Stimulated activated naive CD4-positive, alpha-beta T cell (primary cell): Measurements from ENCODE around the gene CLEC16A.
A peak's percentile ranks its signal among the peaks of the same experiment; 100 is the strongest.
"Not testable (repeated sequence)": the region's sequence is repeated elsewhere in the genome, so short reads cannot be mapped to it uniquely, and the experiment has no call there.

Experiments
- DNase-seq, 6 experiments: peaks; one replicate each; lab custom pipeline; 2025; lab: John Stamatoyannopoulos, UW

CLEC16A gene

DNA sequence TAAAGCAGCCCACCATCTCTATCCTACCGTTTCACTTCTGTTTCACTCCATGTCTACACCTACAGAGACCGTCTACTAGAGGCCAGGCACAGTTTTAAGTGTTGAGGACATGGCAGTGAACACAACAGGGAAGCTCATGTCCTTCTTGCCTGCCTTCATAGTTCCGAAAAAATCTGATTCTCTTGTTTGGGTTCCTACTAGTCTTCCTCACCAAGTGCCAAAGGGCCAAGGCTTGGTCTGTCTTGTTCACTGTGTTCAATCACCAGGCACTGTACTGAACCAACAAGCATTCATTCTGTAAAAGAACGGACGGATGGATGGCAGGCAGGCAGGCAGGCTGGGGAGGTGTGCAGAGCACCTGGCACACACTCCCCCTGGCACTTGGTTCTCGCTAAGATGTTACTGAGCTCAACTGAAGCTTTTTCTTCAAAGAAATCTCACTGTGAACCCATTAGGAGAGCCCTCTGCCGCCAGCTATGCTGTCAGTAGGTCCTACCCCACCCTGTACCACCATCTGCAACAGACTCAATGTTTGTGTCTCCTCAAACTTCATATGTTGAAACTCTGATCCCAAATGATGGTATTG is 4.6 kb upstream of the CLEC16A start:
- DNase-seq = no peak

- peak in 1 of 6 experiments; percentile 8 for DNase-seq
Observed at GRCh38 chr16:10940501-10941079, 3.8 kb upstream of the CLEC16A start.

- peak in 2 of 6 experiments; percentile 8 to 13 for DNase-seq
Observed at GRCh38 chr16:10941127-10941933, 3.0 kb upstream of the CLEC16A start.

DNA sequence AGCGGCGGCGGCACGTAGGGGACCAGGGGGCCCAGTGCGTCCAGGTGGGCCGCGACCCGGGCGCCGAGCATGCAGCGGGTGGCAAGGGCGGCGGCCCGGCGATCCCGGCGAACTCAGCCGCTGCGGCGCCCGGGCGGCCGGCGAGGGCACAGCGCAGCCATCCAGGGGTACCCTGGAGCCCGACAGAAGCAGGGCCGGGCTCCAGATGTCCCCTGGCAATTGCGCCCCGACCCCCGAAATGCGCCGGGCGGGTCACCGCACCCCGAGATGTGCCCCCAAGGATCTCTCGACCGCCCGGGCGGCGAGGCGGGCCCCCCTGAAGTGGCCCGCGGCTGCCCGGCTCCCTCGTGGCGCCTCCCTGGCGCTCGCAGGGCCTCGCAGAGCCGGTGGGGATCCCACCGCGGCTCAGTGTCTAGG is 2.4 kb upstream of the CLEC16A start:
- DNase-seq = not testable (repeated sequence)

- peak; percentile 86 to 94 (median 92) for DNase-seq
Observed at GRCh38 chr16:10942352-10943063, 1.9 kb upstream of the CLEC16A start, which contains the start of gene DEXI. Gene DEXI (minus strand): TSS chr16:10942468. CDS start chr16:10942005, 463 bp downstream.

DNA sequence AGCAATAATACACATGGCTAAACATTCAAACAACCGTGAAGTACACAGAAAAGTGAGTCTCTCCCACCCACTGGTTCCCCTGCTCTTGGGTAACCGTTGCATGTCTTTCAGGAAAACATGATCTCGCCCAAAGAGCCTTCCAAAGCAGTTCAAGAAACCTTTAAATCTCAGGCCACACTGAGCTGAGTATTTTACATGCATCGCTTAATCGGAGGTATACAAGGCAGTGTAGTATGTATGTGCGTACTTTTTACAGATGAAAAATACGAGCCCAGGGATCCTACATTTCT is 1.4 kb upstream of the CLEC16A start:
- no peak for DNase-seq

DNA sequence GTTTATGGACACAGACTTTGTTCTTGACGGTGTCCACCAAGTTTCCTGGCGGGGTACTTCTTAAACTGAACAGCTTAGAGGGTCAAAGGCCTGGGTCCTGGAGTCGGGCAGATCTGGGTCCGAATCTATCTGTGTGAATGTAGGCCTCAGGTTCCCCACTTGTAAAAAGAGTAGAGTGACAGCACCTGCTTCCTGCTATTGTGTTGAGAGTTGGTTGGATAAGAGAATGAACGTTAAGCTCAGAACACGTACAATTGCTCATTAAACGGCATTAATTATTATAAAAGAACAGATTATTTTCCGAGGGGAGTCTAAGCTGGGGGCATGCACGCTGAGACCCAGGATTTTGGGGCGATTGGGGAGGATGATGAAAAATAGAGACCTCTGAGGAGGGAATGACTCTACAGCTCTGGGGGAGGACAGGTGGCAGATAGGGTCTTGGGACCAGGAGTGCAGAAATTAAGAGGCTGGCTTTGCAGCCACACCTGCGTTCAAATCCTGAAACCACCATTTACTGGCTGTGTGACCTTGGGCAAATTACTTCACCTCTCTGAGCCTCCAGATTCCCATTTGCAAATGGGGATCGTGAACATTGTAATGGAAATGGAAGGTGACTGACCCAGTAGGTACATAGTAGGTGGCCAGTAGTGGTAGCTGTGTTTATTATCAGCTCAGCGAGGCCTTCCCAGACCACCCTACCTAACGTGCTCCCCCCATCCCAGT is 862 bp downstream of the CLEC16A start:
- peak in 2 of 6 experiments; percentile 10 to 30 for DNase-seq

DNA sequence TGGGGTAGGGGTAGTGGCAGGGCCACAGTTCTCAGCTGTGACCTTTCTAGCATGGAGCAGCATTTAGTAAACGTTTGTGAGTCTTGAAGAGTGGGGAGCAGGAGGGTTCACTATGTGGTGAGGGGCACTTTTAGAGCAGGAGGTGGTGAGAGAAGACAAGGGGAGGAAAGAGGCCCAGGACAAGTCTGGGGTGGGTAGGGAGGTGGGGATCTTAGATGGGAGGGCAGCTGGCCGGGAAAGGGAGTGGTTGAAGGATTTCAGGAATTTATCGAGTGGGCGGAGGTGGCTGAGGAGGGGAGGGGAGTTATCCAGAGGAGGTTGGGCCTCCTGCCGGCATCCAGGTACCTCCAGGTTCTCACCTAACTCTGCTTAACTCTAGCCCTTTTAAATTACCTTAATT is 1.9 kb downstream of the CLEC16A start:
- no peak for DNase-seq

GRCh38 chr16:10947211-10947787 is 2.9 kb downstream of the CLEC16A start:
- no peak for DNase-seq

DNA sequence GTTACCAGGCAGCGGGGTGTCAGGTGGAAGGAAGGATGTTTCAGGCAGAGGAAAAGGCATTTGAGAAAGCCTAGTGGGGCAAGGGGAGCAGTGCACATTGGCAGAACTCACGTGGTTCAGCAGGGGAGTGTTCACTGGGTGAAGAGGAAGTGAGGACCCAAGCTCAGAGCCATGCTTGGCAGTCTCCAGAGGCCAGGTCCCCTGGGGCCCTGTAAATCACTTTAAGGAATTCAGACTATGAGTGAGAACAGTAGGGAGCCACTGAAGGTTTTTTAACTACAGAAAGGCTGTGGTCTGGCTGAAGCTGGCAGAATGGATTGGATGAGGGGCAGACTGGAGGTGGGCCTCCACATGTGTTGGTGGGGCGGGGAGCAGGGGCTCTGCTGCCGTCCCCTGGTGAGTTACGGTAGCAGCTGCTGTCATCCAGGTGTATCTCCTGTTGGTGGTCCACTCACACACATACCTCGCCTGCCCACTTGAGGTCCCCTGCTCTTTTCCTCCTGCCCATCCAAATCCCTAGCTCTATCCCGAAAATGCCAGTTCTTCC is 5.1 kb downstream of the CLEC16A start:
- peak in 5 of 6 experiments; percentile 26 to 63 (median 57) for DNase-seq

- DNase-seq = no peak
Observed at GRCh38 chr16:10950393-10950792, 6.0 kb downstream of the CLEC16A start.

- no peak for DNase-seq
Observed at GRCh38 chr16:10951026-10951425, 6.7 kb downstream of the CLEC16A start.

GRCh38 chr16:10954903-10955302 is 10.5 kb downstream of the CLEC16A start:
- no peak for DNase-seq

- no peak for DNase-seq
Observed at GRCh38 chr16:10957771-10958482, 13.6 kb downstream of the CLEC16A start.

DNA sequence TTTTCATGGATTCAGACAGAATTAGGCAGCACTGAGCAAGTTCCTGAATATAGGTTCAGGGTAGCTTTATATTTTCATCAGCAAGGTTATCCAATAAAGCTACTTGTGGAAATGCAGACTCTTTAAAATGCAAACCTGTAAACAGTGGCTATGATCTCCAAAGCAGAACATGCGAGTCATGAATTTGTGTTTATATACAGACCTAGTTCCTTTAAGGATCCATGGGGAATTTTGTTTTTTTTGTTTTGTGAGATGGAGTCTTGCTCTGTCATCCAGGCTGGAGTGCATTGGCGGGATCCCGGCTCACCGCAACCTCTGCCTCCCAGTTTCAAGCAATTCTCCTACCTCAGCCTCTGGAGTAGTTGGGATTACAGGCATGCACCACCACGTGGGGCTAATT is 14.8 kb downstream of the CLEC16A start:
- DNase-seq = no peak

- DNase-seq = no peak
Observed at GRCh38 chr16:10961231-10961630, 16.9 kb downstream of the CLEC16A start.

GRCh38 chr16:10964039-10964890 is 19.9 kb downstream of the CLEC16A start:
- DNase-seq = peak; percentile 33 to 82 (median 68)

DNA sequence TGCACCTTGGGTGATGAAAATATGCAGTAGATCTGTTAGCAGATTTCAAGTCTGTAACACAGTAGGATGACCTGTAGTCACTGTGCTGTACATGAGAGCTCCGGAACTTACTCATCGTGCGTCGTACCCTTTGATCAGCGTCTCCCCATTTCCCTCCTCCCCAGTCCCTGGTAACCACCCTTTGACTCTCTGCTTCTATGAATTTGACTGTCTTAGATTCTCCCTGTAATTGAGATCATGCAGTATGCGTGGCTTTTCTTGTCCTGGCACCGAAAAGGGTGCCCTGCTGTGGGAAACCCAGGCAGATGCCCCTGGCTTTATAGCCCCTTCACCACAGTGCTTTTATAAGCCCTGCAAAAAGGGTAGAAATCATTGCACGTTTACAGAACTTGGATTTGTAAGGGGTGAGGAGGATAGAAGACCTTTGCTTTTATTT is 20.5 kb downstream of the CLEC16A start:
- DNase-seq = peak in 3 of 6 experiments; percentile 14 to 32 (median 19)

DNA sequence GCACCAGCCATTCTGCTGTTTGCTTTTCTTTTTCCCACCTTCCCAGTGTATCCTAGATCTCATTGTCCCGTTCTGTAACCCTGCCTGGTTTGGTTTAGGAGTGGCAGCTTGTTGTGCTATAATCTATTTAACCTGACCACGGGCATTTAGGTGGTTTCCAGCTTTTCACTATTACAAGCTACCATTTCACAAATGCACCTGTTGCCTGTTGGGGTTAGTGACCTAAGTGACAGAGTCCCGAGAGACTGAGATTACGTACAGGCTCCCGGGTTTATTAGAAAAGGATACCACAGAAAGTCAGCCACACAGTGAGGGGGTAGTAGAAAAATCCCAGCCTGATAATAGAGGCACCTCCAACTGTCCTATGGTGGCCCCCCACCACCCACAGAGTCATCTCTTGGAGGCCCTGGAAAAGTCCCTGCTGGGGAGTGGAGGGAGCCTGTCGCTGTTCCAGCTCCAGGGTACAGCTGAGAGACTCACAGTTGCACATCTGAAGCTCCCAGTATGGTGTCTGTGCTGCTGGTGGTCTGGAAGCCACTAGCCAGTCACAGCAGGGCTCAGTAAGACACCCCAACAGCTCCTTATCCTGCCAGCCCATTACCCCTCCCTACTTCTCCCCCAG is 21.2 kb downstream of the CLEC16A start:
- DNase-seq = no peak
